H4 (cell line): ENCODE results near the gene ABCE1. TPM values are rescaled to one million over a fixed set of nuclear protein-coding genes. Genes with fewer than 3 reads are reported as not detected.

ENCODE experiments used
- DNase-seq: peaks from one replicate; pipeline ENCODE4 v3.0.0-alpha.2; 2015; ENCODE audit warnings: low spot score
- total RNA-seq: library from RNA; depleted of rRNA; stranded (reverse); fragments of >200 nt; shearing (Covaris generic); gene quantifications from 2 replicates; pipeline ENCODE4 v1.2.3, GENCODE V29; 2014; rRNA removed

Gene ABCE1
- total RNA-seq, 1 experiment from 2014 or later = 165 TPM

- DNase-seq = no peak
Observed at GRCh38 chr4:145177511-145177905, 79.4 kb downstream of the ABCE1 start.

GRCh38 chr4:145177906-145178538 lies 79.9 kb downstream of the ABCE1 start:
- DNase-seq = no peak

- DNase-seq = no peak
Observed at GRCh38 chr4:145178740-145179280, 80.7 kb downstream of the ABCE1 start.

Other genes with a start within 250 kb of the ABCE1 start
- gene ANAPC10, start 115 bp upstream of the ABCE1 start, total RNA-seq = 32.3 and 38.2 TPM in 2 replicates
- gene OTUD4, start 82.3 kb downstream of the ABCE1 start, total RNA-seq = 6.5 and 10.7 TPM in 2 replicates